H1 (cell line): Measurements from ENCODE around the gene NHEJ1. TPM values are rescaled to one million over a fixed set of nuclear protein-coding genes. Genes with fewer than 3 reads are reported as not detected.

ENCODE experiments used
- CTCF ChIA-PET: fragments of 300-600 bp; sonication (Branson Sonifier 250); formaldehyde crosslinking; loops from one replicate; lab custom pipeline; 2021; ENCODE audit not compliant: partially characterized antibody; lab: Charles Lee
- POLR2A ChIA-PET: fragments of 300-600 bp; sonication (Branson Sonifier 250); formaldehyde crosslinking; loops from one replicate; lab custom pipeline; 2021; ENCODE audit warnings: inconsistent platforms; ENCODE audit not compliant: partially characterized antibody; lab: Charles Lee
- DNase-seq, 2 experiments: peaks; one replicate each; pipeline versions ENCODE4 v3.0.0 to v3.0.0-alpha.2; 2010 to 2022; ENCODE audit warnings: low spot score in 2 of 2, low read depth in 1 of 2, mixed read lengths in 1 of 2
- FAIRE-seq: peaks from 2 replicates; lab custom pipeline; 2011; peaks lifted over from hg19 to GRCh38; lab: Jason Lieb, UNC
- H2AFZ ChIP-seq: 2 replicates; pipeline ENCODE4 v1.8.1; 2012; ENCODE audit warnings: low read length, inconsistent platforms
- H2AK5ac ChIP-seq: 2 replicates; pipeline ENCODE4 v1.6.1; 2013; ENCODE audit warnings: low read depth, low read length
- H2BK120ac ChIP-seq: replicated peaks from 2 replicates; pipeline ENCODE3; 2013; ENCODE audit warnings: low read depth, low read length, inconsistent platforms
- H2BK12ac ChIP-seq: 2 replicates; pipeline ENCODE4 v1.6.1; 2013; ENCODE audit warnings: low read depth, low read length
- H2BK15ac ChIP-seq: 2 replicates; pipeline ENCODE4 v1.6.1; 2013; ENCODE audit warnings: low read length
- H2BK20ac ChIP-seq: 2 replicates; pipeline ENCODE4 v1.6.1; 2013; ENCODE audit warnings: low read length
- H2BK5ac ChIP-seq: 2 replicates; pipeline ENCODE4 v1.6.1; 2013; ENCODE audit warnings: low read depth, low read length
- H3K14ac ChIP-seq: 2 replicates; pipeline ENCODE4 v1.6.1; 2013; ENCODE audit warnings: inconsistent platforms; ENCODE audit not compliant: insufficient read length
- H3K18ac ChIP-seq: 2 replicates; pipeline ENCODE4 v1.6.1; 2013; ENCODE audit warnings: low read length; ENCODE audit errors: extremely low read depth
- H3K23ac ChIP-seq: 2 replicates; pipeline ENCODE4 v1.6.1; 2013; ENCODE audit warnings: inconsistent platforms; ENCODE audit not compliant: insufficient read length
- H3K23me2 ChIP-seq: 2 replicates; pipeline ENCODE4 v1.6.1; 2013; ENCODE audit warnings: low read depth, low read length
- H3K27ac ChIP-seq: 2 replicates; pipeline ENCODE4 v1.6.1; 2011; ENCODE audit warnings: low read depth, low read length, inconsistent platforms
- H3K27me3 ChIP-seq, 4 experiments: replicated peaks in 1 of 4; 1 replicate in 1 of 4; 2 replicates in 3 of 4; pipeline versions ENCODE4 v1.6.1 to v1.8.1; 2011 to 2013; ENCODE audit warnings: low read length in 3 of 4, mild to moderate bottlenecking in 3 of 4, inconsistent platforms in 2 of 4, mixed read lengths in 2 of 4, moderate library complexity in 1 of 4; ENCODE audit not compliant: control insufficient read depth in 3 of 4, insufficient read depth in 3 of 4; ENCODE audit errors: extremely low read depth in 1 of 4
- H3K36me3 ChIP-seq, 4 experiments: 2 replicates each; pipeline versions ENCODE4 v1.6.1 to v1.8.1; 2011 to 2013; ENCODE audit warnings: mild to moderate bottlenecking in 4 of 4, low read length in 3 of 4, moderate library complexity in 2 of 4, control low read depth in 1 of 4, inconsistent platforms in 1 of 4; ENCODE audit not compliant: insufficient read depth in 4 of 4, control insufficient read depth in 2 of 4
- H3K4ac ChIP-seq: replicated peaks from 2 replicates; pipeline ENCODE3; 2013; ENCODE audit warnings: low read length, low read depth, mixed read lengths, inconsistent platforms; ENCODE audit not compliant: insufficient read length
- H3K4me1 ChIP-seq, 4 experiments: replicated peaks in 1 of 4; 1 replicate in 1 of 4; 2 replicates in 3 of 4; pipeline versions ENCODE4 v1.6.1 to v1.8.1; 2011 to 2013; ENCODE audit warnings: low read length in 3 of 4, inconsistent platforms in 2 of 4, mixed read lengths in 1 of 4; ENCODE audit not compliant: insufficient read depth in 4 of 4, control insufficient read depth in 3 of 4
- H3K4me2 ChIP-seq, 2 experiments: 2 replicates each; pipeline versions ENCODE4 v1.6.1 to v1.8.1; 2011 to 2013; ENCODE audit warnings: low read depth in 2 of 2, low read length in 2 of 2, control low read depth in 1 of 2, inconsistent platforms in 1 of 2, mild to moderate bottlenecking in 1 of 2; ENCODE audit not compliant: insufficient read depth in 1 of 2
- H3K4me3 ChIP-seq, 4 experiments: fragments of 200-600, 300-600 bp in 1 of 4; sonication (generic), shearing (Covaris generic), sonication (Bioruptor Twin) in 1 of 4; 2 replicates each; pipeline versions ENCODE4 v1.5.1 to v1.8.1; 2011 to 2016; ENCODE audit warnings: low read length in 4 of 4, low read depth in 3 of 4, control low read depth in 2 of 4, inconsistent platforms in 2 of 4, mild to moderate bottlenecking in 2 of 4, mixed read lengths in 1 of 4, moderate library complexity in 1 of 4; ENCODE audit not compliant: insufficient read depth in 2 of 4; ENCODE audit errors: extremely low read depth in 1 of 4
- H3K56ac ChIP-seq: replicated peaks from 2 replicates; pipeline ENCODE3; 2013; ENCODE audit warnings: low read depth, mild to moderate bottlenecking, mixed read lengths, low read length, inconsistent platforms; ENCODE audit not compliant: insufficient read length
- H3K79me1 ChIP-seq: 2 replicates; pipeline ENCODE4 v1.6.1; 2013; ENCODE audit warnings: low read depth, low read length, control low read depth
- H3K79me2 ChIP-seq, 2 experiments: 2 replicates each; pipeline versions ENCODE4 v1.6.1 to v1.8.1; 2012 to 2013; ENCODE audit warnings: low read length in 2 of 2, mild to moderate bottlenecking in 2 of 2, inconsistent platforms in 1 of 2; ENCODE audit not compliant: insufficient read depth in 2 of 2, control insufficient read depth in 1 of 2
- H3K9ac ChIP-seq, 4 experiments: replicated peaks in 1 of 4; 1 replicate in 1 of 4; 2 replicates in 3 of 4; pipeline versions ENCODE4 v1.6.1 to v1.8.1; 2011 to 2013; ENCODE audit warnings: low read depth in 3 of 4, low read length in 3 of 4, control low read depth in 2 of 4, mild to moderate bottlenecking in 2 of 4, moderate library complexity in 2 of 4, inconsistent platforms in 1 of 4; ENCODE audit errors: extremely low read depth in 1 of 4
- H3K9me3 ChIP-seq, 2 experiments: 2 replicates each; pipeline versions ENCODE4 v1.6.1 to v1.8.1; 2012 to 2013; ENCODE audit warnings: mild to moderate bottlenecking in 2 of 2, moderate library complexity in 2 of 2, control low read depth in 1 of 2, inconsistent platforms in 1 of 2, low read depth in 1 of 2, low read length in 1 of 2, mixed read lengths in 1 of 2; ENCODE audit not compliant: insufficient read depth in 2 of 2
- H4K20me1 ChIP-seq, 2 experiments: replicated peaks in 1 of 2; 2 replicates each; pipeline versions ENCODE3 to v1.8.1; 2011 to 2013; ENCODE audit warnings: inconsistent platforms in 2 of 2, low read length in 2 of 2, mild to moderate bottlenecking in 1 of 2; ENCODE audit not compliant: insufficient read depth in 2 of 2, control insufficient read depth in 1 of 2
- H4K5ac ChIP-seq: 2 replicates; pipeline ENCODE4 v1.6.1; 2013; ENCODE audit warnings: low read length, low read depth, mixed read lengths, inconsistent platforms; ENCODE audit not compliant: insufficient read length
- H4K8ac ChIP-seq: 2 replicates; pipeline ENCODE4 v1.8.0; 2013; ENCODE audit warnings: mild to moderate bottlenecking, moderate library complexity, low read length, inconsistent platforms; ENCODE audit not compliant: insufficient read depth; ENCODE audit errors: extremely low read depth
- H4K91ac ChIP-seq: replicated peaks from 2 replicates; pipeline ENCODE3; 2013; ENCODE audit warnings: low read length, mixed read lengths, inconsistent platforms; ENCODE audit not compliant: insufficient read length
- BCL11A ChIP-seq, 2 experiments: IDR thresholded peaks; one replicate each; pipeline ENCODE4 v1.6.1; 2011; ENCODE audit warnings: low read depth in 2 of 2, low read length in 2 of 2, mild to moderate bottlenecking in 2 of 2
- FOSL1 ChIP-seq: IDR thresholded peaks from 2 replicates; pipeline ENCODE4 v1.6.1; 2011; ENCODE audit warnings: mild to moderate bottlenecking, low read depth, low read length, moderate library complexity; ENCODE audit not compliant: insufficient read depth
- KDM4A ChIP-seq: IDR thresholded peaks from one replicate; pipeline ENCODE4 v1.7.1; 2012; ENCODE audit warnings: low read depth, mild to moderate bottlenecking, moderate library complexity, low read length, inconsistent platforms; ENCODE audit not compliant: severe bottlenecking
- NRF1 ChIP-seq: IDR thresholded peaks from 2 replicates; pipeline ENCODE4 v1.6.1; 2011; ENCODE audit warnings: mild to moderate bottlenecking, low read depth, low read length, improper control_type of control experiment
- PHF8 ChIP-seq: fragments of 200-600 bp; sonication (generic); conservative IDR thresholded peaks from 2 replicates; pipeline ENCODE4 v1.7.1; 2012; ENCODE audit warnings: low read depth, mild to moderate bottlenecking, inconsistent platforms, low read length, moderate library complexity
- POLR2AphosphoS5 ChIP-seq: IDR thresholded peaks from 2 replicates; pipeline ENCODE4 v1.6.1; 2011; ENCODE audit warnings: low read depth, low read length
- RBBP5 ChIP-seq: IDR thresholded peaks from 2 replicates; pipeline ENCODE4 v1.7.1; 2012; ENCODE audit warnings: low read depth, mild to moderate bottlenecking, inconsistent platforms, low read length, moderate library complexity, borderline replicate concordance
- RXRA ChIP-seq: IDR thresholded peaks from 2 replicates; pipeline ENCODE4 v1.6.1; 2011; ENCODE audit warnings: low read depth, mild to moderate bottlenecking, low read length, moderate library complexity; ENCODE audit not compliant: insufficient read depth
- SP2 ChIP-seq: IDR thresholded peaks from 2 replicates; pipeline ENCODE4 v1.6.1; 2012; ENCODE audit warnings: mild to moderate bottlenecking, low read length, inconsistent platforms
- WGBS, 2 experiments: shearing (Covaris generic) in 1 of 2; methylation state at CpG; one replicate each; pipeline versions ENCODE4 v1.1.6 to v1.1.7; 2013 to 2015; ENCODE audit warnings: low lambda C conversion rate in 2 of 2, mixed read lengths in 2 of 2, inconsistent platforms in 1 of 2, low coverage in 1 of 2, missing lambda C conversion rate in 1 of 2; ENCODE audit not compliant: insufficient replicate concordance in 2 of 2, insufficient coverage in 1 of 2, insufficient read length in 1 of 2; ENCODE audit errors: extremely low coverage in 1 of 2, missing lambda C conversion rate in 1 of 2; 5-methylcytosine and 5-hydroxymethylcytosine counted together
- polyA plus RNA-seq, 7 experiments: library from polyadenylated mRNA; depleted of rRNA in 3 of 7; stranded (reverse) in 5 of 7; unstranded in 2 of 7; fragments of >200 nt in 5 of 7; fragments of 200-250 nt in 2 of 7; gene quantifications; 1 replicate in 5 of 7; 2 replicates in 1 of 7; 4 replicates in 1 of 7; pipeline versions ENCODE4 v1.2.1 to v1.2.3, GENCODE V29; 2011 to 2013; ENCODE audit warnings: missing spikeins in 2 of 7, mixed read lengths in 2 of 7
- total RNA-seq: library from RNA; stranded (reverse); fragmentation: NEBNext Ultra II Directional; extraction: Animal tissue kit (Norgen Biotek cat#: 25700); gene quantifications from 2 replicates; pipeline ENCODE4 v1.2.1, GENCODE V29; 2021
- TF ChIP-seq, protein P1 (sequence below): IDR thresholded peaks from 2 replicates; pipeline ENCODE4 v1.6.1; 2011; ENCODE audit warnings: low read length, improper control_type of control experiment
- TF ChIP-seq, protein P2 (sequence below): IDR thresholded peaks from 2 replicates; pipeline ENCODE4 v1.6.1; 2012; ENCODE audit warnings: low read length, inconsistent platforms

The NHEJ1 gene
- total and polyA plus RNA-seq, 2 of the 8 experiments (the other 6 are each of a cell fraction or from before 2014, with no cell fraction given), result 22.7 to 24.1 TPM

- H2AFZ ChIP-seq, result peak overlapping the region; percentile 37; the same call in 1 of the 2 replicates
- peak overlapping the region; percentile 4 for H3K4ac ChIP-seq
- H3K18ac ChIP-seq, result no peak overlapping the region
- no peak overlapping the region for H4K91ac ChIP-seq
- no peaks in the 10 kb centered on the region for H3K79me2 ChIP-seq
- no peak overlapping the region for H2BK12ac ChIP-seq
- no peak overlapping the region for H2BK120ac ChIP-seq
- FAIRE-seq, result no peak
- WGBS, 2 experiments, result 61% methylated on average over 4 of the region's 4 CpGs; no CpG with 5 or more reads in 1 of the 2 experiments
- no peak overlapping the region for H2AK5ac ChIP-seq
- peaks cover 2 to 8% of the 10 kb centered on the region in 2 experiments for H4K20me1 ChIP-seq
- no peak overlapping the region for H2BK20ac ChIP-seq
- peaks cover 0 to 5% (median 2%) of the 10 kb centered on the region in 4 experiments; a peak in 3 of 7 replicates for H3K4me1 ChIP-seq
- no peak overlapping the region for H3K14ac ChIP-seq
- no peak overlapping the region for H3K23ac ChIP-seq
- ChIA-PET CTCF (no interaction called here), POLR2A (no interaction called here)
- peak overlapping the region; percentile 32 to 83 (median 78) for H3K4me3 ChIP-seq
- no peak overlapping the region for H3K9ac ChIP-seq
- H3K79me1 ChIP-seq, result no peaks in the 10 kb centered on the region; the same call in 1 of the 2 replicates
- H3K27ac ChIP-seq, result no peak overlapping the region
- H3K4me2 ChIP-seq, result peak overlapping the region; percentile 35 to 83
- no peak for DNase-seq
- H2BK15ac ChIP-seq, result no peak overlapping the region
- H3K27me3 ChIP-seq, result no peaks in the 10 kb centered on the region; a peak in 2 of 7 replicates
- no peak overlapping the region for H3K56ac ChIP-seq
- no peak overlapping the region for H4K5ac ChIP-seq
- no peak overlapping the region; the same call in 1 of the 2 replicates for H2BK5ac ChIP-seq
- H3K23me2 ChIP-seq, result peaks cover 2% of the 10 kb centered on the region; the same call in 1 of the 2 replicates
- H4K8ac ChIP-seq, result no peak overlapping the region
- no peaks in the 10 kb centered on the region for H3K9me3 ChIP-seq
- H3K36me3 ChIP-seq, result peaks cover 0 to 2% (median 0%) of the 10 kb centered on the region in 4 experiments; a peak in 3 of 8 replicates
- TF ChIP-seq POLR2AphosphoS5, result no peak
- TF ChIP-seq PHF8, result no peak
- TF ChIP-seq BCL11A (IDR thresholded peaks at IDR 0.05; ENCODE audit: low read depth in 2 of 2, low read length in 2 of 2), result no peak
- TF ChIP-seq RBBP5, result no peak
- TF ChIP-seq NRF1, result no peak
- TF ChIP-seq, protein P1, sequence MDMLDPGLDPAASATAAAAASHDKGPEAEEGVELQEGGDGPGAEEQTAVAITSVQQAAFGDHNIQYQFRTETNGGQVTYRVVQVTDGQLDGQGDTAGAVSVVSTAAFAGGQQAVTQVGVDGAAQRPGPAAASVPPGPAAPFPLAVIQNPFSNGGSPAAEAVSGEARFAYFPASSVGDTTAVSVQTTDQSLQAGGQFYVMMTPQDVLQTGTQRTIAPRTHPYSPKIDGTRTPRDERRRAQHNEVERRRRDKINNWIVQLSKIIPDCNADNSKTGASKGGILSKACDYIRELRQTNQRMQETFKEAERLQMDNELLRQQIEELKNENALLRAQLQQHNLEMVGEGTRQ, result no peak
- TF ChIP-seq FOSL1, result no peak
- no peak for TF ChIP-seq RXRA
- TF ChIP-seq, protein P2, sequence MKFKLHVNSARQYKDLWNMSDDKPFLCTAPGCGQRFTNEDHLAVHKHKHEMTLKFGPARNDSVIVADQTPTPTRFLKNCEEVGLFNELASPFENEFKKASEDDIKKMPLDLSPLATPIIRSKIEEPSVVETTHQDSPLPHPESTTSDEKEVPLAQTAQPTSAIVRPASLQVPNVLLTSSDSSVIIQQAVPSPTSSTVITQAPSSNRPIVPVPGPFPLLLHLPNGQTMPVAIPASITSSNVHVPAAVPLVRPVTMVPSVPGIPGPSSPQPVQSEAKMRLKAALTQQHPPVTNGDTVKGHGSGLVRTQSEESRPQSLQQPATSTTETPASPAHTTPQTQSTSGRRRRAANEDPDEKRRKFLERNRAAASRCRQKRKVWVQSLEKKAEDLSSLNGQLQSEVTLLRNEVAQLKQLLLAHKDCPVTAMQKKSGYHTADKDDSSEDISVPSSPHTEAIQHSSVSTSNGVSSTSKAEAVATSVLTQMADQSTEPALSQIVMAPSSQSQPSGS, result no peak
- TF ChIP-seq SP2, result no peak
- no peak for TF ChIP-seq KDM4A
Measured at GRCh38 chr2:219161097-219161496, 482 bp upstream of the NHEJ1 start.
